Measurements from ENCODE around the gene ABL1.

Gene ABL1

DNA sequence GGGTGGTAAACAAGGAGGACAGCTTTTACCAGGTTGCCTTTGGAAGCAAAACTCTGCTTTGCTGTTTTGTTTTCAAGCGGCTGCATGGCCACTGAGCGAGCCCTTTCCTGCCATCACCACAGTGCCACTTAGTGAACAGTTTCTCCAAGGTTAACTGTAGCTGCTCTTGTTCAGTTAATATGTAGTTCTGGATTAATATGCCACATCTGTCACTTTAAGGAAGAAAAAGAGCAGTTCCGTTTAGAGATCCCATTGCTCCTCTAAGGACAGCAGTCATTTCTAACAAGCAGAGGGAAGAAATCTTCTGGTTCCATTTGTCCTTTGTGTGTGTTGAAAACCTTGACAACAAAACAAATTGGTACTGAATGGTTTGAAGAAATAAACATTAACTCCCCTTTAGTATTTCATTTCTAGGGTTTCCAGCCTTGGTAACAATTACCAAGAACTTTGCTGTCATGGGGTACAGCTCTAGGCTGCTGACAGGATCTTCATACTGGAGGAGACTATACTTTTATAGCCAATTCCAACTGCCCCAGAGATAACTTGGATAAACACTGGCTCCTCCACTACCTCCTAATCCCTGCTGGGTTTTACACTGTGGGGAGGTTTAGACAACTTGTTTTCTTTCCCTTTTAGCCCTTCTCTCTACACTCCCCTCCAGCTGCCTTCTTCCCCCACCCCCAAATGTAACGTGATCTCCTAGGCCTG is 10.3 kb upstream of the ABL1 start:
- in situ Hi-C loops (cut with HindIII; ENCODE audit: low sequenced_read_pairs), result no loop called here

DNA sequence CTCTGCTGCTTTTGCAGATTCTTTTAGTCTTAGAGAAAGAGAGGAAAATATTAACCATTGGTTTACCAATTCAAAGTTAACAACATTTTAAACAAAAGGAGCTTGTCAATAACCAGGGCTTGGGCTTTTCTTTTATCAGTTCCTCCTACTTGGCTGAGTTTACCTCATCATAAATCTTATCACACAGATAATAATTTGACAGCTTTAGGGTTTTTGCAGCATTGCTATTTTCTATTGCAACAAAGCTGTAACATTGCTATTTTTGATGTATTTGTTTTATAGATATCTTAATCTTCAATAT is 9.8 kb upstream of the ABL1 start:
- in situ Hi-C loops (cut with HindIII; ENCODE audit: low sequenced_read_pairs), result no loop called here

GRCh38 chr9:130825809-130826208 is 9.2 kb upstream of the ABL1 start:
- in situ Hi-C loops (cut with HindIII; ENCODE audit: low sequenced_read_pairs), result no loop called here

GRCh38 chr9:130829762-130830161 is 5.3 kb upstream of the ABL1 start:
- in situ Hi-C loops (cut with HindIII; ENCODE audit: low sequenced_read_pairs), result no loop called here

- in situ Hi-C loops (cut with HindIII; ENCODE audit: low sequenced_read_pairs), result no loop called here
These were observed 4.8 kb upstream of the ABL1 start for GRCh38 chr9:130830231-130830760.

DNA sequence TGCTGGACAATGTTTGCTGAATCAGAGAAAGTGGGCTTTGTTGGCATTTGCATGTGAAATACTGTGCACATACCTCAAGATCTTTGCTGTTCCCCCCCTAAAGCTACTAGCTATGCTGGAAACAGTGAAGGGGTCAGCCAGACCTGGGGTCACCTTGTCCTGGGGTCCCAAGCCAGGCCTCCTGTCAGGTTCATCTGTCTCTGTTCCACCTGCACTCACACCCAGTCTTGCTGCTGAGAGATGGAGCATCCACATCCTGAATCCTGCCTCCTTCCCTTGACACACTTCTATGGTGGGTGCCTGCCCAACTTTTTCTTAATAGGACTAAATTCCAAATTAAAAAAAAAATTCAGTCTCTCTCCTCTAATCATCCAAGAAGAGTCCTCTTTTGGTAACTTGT is 4.0 kb upstream of the ABL1 start:
- in situ Hi-C loops (cut with HindIII; ENCODE audit: low sequenced_read_pairs), result no loop called here

- in situ Hi-C loops (cut with HindIII; ENCODE audit: low sequenced_read_pairs), result no loop called here
These were observed 1.7 kb upstream of the ABL1 start for GRCh38 chr9:130833031-130833990.

GRCh38 chr9:130835441-130836298 is 616 bp downstream of the ABL1 start:
- in situ Hi-C loops (cut with HindIII; ENCODE audit: low sequenced_read_pairs), result no loop called here

- in situ Hi-C loops (cut with HindIII; ENCODE audit: low sequenced_read_pairs), result no loop called here
These were observed 2.0 kb downstream of the ABL1 start for GRCh38 chr9:130837002-130837511.

DNA sequence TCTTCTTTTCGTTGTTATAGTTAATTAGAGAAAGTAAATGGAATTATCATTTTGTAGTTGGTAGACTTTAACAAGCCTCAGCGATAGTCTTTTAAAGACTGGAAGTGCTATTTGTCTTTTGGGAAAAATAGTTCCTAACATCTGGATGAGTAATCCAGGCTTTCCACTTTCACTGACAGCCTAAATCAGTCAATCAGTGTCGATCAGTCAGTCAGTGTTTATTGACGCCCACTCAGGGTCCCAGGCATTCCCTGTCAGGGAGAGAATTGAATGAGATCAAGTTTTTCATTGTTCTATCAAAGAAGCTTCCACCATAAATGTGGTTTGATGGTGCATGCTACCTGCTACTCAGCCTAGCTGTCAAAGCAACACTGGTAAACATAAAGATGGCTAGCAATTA is 2.6 kb downstream of the ABL1 start:
- in situ Hi-C loops (cut with HindIII; ENCODE audit: low sequenced_read_pairs), result no loop called here

GRCh38 chr9:130839132-130840111 is 4.4 kb downstream of the ABL1 start:
- in situ Hi-C loops (cut with HindIII; ENCODE audit: low sequenced_read_pairs), result no loop called here

DNA sequence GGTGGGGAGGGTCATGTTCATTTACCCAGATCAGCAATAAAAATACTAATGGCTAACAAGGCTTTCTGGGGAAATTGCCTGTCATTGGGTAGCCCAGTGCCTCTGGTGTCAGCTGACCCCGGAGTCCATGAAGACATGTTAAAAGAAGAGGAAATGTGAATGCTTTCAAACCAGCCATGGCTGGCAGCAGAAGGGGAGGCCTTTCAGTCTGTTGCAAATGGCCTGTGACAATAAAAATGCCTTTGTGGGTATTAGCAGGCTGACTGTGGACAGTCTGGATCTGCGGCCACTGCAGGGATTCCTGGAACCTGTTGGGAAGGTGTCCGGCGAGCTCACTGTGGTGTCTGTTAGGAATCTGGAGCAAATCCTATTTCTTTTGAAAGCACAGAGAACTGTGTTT is 7.5 kb downstream of the ABL1 start:
- in situ Hi-C loops (cut with HindIII; ENCODE audit: low sequenced_read_pairs), result no loop called here

- in situ Hi-C loops (cut with HindIII; ENCODE audit: low sequenced_read_pairs), result no loop called here
These were observed 8.2 kb downstream of the ABL1 start for GRCh38 chr9:130843049-130843908.

DNA sequence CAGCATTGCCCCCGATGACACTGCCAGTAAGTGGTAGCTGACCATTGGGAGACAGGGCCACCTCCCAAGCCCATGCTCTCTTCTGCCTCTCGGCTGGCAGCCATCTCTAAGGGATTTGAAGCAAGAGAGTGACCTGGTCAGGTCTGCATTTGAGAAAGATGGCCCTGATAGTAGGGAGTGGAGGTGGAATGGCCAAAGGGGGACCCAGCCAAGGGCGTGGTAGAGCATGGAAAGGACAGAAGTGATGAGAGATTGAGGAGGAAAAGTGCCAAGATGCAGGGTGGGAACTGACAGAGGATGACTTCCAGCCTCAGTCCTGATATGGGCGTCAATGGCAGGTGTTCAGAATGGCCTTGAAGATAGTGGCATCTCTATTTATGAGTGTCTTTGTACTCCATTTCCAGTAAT is 9.0 kb downstream of the ABL1 start:
- in situ Hi-C loops (cut with HindIII; ENCODE audit: low sequenced_read_pairs), result no loop called here

DNA sequence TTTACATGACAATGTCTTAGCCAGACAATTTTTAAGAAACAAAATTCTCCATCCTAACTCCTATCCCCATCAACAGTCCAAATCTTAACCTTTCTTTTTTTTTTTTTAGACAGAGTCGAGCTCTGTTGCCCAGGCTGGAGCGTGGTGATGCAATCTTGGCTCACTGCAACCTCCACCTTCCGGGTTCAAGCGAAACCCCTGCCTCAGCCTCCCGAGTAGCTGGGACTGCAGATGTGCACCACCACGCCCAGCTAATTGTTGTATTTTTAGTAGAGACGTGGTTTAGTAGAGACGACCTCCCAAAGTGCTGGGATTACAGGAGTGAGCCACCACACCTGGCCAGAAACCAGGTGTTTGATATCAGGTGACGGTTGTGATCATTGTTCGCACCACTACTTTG is 10.2 kb downstream of the ABL1 start:
- in situ Hi-C loops (cut with HindIII; ENCODE audit: low sequenced_read_pairs), result no loop called here

DNA sequence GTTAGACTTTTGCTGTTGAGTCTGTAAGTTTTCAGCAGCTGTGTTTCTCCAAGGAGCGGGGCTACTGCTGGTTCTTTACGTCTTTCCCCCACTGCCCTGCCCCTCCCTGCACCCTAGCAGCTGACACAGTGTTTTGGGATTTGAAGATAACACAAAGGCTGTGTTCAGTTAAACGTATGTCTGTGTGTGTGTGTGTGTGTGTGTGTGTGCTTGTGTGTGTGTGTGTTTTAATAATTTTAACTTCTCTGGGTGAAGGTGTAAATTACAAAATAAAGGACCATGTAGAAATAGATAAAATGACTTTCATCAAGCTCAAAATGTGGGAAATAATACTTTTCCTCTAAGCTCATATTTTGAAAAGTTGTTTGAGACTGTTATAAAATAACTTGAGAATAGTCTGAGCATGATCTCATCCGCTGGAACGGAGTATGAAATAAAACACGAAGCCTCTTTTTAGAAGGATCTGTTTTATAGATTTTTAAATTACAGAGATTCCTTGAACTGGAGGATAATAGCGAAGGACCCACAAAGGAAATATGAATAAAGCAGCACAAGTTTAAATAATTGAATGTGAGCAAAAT is 10.9 kb downstream of the ABL1 start:
- in situ Hi-C loops (cut with HindIII; ENCODE audit: low sequenced_read_pairs), result no loop called here

DNA sequence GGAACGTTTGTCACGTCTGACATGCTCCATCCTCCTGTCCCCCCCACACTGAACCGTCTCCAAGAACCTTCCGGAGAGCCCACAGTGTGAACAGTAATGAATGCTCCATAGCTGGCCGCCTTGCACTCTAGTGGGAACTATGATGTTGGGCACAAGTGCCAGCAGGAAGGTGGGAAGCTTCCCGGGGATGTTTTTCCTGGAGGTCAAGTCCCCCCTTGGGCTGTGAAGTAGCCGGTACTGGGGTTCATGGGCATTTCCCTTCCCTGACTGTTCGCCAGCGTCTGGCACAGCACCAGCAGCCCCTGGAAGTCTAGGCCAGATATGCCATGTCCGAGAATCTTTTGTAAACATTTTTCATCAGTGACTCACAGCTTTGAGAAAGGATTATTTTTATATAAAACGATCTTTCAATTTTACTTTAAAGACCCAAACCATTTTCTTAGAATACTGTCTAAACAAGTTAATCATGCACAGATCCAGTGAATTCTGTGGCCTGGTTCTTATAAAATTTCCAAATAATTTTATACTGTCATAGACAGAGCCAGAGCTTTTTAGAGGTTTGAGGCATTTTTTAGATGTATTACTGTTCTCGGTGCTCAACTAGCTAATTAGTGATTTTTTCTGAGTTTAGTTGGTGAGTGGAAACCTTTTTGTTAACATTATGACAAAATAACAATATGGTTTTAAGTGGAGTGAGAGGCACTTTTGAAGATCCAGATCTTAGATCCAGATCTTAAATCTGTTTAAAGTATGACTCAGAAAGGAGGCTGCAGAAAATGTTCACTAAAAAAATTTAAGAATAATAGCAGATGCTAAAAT is 11.6 kb downstream of the ABL1 start:
- in situ Hi-C loops (cut with HindIII; ENCODE audit: low sequenced_read_pairs), result no loop called here

All from DLD1 (cell line).